Middle frontal gyrus (tissue), 1 donor: Measurements from ENCODE around the gene NPM1.
"Not testable (repeated sequence)": the region's sequence is repeated elsewhere in the genome, so short reads cannot be mapped to it uniquely, and the experiment has no call there.

ENCODE experiments used
- DNase-seq: peaks from one replicate; pipeline ENCODE4 v3.0.0-alpha.2; 2015; ENCODE audit warnings: low spot score; ENCODE audit errors: extremely low spot score

NPM1 gene

DNA sequence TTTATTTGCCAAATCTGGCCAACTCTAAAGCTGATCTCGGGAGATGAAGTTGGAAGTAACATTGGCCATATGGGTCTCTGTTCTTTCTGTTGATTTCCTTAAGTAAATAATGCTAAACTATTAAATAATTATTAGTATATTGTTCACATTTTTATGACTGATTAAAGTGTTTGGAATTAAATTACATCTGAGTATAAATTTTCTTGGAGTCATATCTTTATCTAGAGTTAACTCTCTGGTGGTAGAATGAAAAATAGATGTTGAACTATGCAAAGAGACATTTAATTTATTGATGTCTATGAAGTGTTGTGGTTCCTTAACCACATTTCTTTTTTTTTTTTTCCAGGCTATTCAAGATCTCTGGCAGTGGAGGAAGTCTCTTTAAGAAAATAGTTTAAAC lies 22.5 kb downstream of the NPM1 start:
- no peak for DNase-seq

DNA sequence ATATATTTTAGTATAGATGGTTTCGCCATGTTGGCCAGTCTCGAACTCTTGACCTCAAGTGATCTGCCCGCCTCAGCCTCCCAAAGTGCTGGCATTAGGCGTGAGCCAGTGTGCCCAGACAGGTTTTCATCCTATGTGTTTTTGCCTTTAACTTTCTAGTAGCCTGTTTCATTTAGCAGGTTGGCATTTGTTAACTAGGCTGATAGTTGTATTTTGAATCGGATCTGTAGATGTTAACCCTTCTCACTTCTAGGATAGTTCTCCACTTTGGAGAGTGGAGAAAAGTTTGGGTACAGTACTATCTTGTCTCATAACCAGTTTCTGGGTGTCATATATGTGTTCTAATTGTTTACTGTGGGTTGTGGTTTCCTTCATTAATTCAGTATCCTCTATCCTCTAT lies 24.5 kb downstream of the NPM1 start:
- DNase-seq: no peak

DNA sequence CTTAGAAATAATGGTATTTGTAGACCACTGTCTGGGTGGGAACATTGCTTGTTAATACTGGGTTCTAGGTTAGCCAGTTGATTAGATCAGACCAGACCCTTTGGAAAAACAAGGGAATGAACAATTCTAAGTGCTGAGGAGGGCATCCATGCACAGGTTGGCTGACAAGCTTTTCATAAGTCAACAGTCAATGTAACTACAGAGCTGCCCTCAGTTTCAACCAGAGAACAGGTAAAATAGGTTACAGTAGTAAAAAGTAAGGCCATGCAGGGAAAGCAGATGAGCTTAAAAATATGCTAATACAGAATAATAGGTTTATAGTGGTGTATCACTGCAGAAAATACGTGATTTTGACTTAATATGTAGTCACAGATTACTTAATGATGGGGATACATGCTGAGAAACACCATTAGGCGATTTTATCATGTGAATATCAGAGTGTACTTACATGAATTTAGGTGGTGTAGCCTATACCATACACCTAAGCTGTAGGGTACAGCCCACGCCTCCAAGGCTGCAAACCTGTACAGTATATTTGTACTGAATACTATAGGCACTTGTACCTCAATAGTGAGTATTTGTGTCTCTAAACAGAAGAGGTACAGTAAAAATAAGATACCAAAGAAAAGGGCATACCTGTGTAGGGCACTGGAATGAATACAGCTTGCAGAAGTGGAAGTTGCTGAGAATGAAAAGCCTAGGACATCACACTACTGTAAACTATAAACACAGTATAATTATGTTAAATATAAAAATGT lies 25.7 kb downstream of the NPM1 start:
- DNase-seq: no peak

DNA sequence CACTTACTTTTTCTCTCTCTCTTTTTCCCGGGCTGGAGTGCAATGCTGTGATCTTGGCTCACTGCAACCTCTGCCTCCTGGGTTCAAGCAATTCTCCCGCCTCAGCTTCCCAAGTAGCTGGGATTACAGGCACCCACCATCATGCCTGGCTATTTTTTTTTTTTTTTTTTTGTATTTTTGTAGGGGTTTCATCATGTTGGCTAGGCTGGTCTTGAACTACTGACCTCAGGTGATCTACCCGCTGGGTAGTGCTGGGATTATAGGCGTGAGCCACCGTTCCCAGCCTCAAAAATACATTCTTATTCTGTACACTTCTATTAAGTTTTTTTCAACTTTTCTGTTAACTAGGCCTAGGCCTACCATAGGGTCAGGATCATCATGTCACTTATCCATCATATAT lies 26.3 kb downstream of the NPM1 start:
- DNase-seq: not testable (repeated sequence)

DNA sequence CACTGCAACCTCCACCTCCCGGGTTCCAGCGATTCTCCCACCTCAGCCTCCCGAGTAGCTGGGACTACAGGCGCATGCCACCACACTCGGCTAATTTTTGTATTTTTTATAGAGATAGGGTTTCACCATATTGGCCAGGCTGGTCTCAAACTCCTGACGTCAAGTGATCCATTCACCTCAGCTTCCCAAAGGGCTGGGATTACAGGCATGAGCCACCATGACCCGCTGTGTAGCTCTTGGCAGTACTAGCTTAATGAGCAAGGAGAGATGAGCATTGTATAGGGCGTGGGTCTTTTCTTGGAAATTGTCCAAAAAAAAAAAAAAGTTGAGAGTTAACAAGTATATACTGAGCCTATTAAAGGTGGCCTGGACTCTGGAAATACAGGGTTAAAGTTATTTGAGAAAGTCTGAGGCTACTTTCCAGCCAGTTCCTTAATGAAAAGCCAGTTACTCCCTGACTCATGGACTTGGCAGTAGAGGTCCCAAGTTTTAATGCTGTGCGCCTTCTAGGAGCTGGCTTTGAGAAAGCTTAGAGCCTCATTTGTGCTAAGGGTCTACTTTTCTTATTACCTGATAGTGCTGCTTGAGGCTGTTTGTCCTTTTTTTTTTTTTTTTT lies 27.6 kb downstream of the NPM1 start:
- no peak for DNase-seq

DNA sequence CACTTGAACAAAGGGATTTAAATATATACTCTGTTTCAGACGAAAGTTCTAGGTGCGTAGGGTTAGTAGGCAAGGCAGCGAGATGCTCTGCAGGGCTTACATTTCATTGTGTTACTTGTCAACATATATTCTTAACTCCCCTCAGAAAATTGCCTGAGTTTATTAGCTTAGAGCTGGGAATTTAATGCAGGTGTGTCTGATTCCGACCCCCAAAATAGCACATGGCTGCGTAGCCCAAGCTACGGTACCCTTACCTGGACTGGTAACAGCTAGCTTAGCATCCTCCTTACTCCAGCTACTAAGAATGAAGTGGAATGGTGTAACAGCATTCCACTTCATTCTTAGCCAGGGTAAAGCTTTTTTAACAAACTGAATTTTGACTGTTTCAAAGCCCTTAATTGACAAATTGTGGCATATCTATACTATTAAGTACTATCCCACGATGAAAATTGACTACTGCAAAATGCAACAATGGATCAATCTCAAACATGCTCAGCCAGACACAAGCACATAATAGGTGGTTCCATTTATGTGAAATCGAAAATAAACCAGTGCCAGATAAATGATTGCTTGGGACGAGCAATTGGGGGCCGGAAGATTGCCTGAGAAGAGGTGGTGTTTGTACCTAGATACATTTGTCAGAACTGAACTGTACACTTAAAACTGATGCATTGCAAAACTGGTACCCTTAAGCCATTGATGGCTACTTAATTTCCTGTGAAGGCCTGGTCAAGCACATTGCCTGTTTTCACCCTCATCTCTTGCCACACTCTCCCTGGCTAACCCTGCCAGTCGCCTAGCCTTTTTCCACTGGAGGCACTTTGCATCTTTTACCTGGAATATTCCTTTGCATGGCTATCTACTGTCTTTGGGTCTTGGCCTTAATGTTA lies 28.8 kb downstream of the NPM1 start:
- no peak for DNase-seq

DNA sequence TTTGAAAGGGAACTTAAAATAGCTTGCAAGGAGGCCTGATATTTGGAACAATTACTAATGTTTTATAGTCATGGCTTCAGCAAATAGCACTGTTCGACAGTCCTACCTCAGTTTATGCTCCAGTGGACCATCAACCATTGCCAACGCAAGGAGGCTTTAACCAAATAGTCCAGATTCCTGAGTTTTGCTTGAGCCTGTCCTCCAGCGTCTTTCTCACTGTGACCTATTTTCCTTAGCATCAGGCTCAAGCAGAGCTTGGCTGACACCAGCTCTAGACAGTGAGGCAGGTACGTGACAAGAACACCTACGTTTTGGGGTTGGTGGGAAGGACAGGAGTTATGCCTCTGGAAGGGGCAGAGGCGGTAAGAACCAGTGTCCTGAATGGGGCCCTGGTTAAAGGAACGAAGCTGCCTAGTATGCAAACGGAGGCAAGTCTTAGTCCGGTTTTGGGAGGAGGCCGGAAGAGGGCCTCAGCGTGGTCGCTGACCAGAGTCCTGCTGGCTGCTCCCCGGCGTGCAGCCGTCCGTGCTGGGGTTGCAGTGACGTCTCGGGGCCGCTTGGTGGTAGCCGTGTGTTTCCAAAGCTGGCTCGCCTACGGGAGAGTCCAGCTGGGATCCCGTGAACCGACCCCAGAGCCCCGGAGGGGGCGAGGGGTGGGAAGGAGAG lies 30.8 kb downstream of the NPM1 start:
- peak; percentile 13 for DNase-seq

DNA sequence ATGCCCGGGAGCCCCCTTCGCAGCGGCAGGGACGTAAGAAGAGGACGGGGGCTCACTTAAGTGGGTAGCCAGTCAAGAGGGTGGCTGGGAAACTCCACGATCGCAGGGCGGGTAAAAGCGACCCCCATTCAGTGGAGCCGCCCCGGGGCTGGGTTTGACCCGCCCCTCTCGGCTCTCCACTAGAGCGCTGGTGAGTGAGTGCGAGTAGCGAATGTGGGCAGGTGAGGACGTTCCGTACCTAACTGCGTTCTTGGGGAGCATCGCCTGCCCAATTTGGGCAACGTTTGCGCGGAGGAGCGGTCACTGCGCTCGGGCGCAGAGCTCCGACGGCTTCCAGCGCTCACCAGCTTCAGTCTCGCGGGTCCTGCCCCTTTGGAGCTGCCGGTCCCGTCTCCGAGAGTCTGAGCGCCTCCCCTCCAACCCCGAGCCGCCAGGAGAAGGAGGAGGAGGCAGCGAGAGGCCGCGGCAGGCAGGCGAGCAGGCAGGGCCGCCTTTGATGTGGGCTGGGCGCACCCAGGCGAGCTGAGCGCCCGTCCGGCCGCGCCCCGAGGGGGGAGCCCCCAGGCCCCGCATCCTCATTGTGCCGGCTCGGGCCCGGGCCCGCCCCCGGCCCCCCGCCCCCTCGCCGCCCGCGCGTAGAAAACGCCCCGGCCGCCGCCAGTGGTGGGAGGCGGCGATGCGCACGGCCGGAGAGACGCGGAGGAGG lies 31.5 kb downstream of the NPM1 start, which contains the start of gene FGF18:
Gene FGF18, plus strand, starts transcription at position 666 of the 706 bp plus-strand sequence. CDS start 553 bp downstream, outside the sequence.
- DNase-seq: no peak

DNA sequence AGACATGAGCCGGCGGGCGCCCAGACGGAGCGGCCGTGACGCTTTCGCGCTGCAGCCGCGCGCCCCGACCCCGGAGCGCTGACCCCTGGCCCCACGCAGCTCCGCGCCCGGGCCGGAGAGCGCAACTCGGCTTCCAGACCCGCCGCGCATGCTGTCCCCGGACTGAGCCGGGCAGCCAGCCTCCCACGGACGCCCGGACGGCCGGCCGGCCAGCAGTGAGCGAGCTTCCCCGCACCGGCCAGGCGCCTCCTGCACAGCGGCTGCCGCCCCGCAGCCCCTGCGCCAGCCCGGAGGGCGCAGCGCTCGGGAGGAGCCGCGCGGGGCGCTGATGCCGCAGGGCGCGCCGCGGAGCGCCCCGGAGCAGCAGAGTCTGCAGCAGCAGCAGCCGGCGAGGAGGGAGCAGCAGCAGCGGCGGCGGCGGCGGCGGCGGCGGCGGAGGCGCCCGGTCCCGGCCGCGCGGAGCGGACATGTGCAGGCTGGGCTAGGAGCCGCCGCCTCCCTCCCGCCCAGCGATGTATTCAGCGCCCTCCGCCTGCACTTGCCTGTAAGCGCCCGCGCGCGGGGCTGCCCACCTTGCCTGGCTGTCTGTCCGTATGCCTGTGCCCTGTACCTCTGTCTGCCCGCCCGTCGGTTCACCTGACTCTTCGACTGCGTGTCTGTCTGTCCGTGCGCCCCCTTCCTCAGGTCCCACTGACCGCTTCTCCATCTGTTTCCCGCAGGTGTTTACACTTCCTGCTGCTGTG lies 32.2 kb downstream of the NPM1 start:
- no peak for DNase-seq

DNA sequence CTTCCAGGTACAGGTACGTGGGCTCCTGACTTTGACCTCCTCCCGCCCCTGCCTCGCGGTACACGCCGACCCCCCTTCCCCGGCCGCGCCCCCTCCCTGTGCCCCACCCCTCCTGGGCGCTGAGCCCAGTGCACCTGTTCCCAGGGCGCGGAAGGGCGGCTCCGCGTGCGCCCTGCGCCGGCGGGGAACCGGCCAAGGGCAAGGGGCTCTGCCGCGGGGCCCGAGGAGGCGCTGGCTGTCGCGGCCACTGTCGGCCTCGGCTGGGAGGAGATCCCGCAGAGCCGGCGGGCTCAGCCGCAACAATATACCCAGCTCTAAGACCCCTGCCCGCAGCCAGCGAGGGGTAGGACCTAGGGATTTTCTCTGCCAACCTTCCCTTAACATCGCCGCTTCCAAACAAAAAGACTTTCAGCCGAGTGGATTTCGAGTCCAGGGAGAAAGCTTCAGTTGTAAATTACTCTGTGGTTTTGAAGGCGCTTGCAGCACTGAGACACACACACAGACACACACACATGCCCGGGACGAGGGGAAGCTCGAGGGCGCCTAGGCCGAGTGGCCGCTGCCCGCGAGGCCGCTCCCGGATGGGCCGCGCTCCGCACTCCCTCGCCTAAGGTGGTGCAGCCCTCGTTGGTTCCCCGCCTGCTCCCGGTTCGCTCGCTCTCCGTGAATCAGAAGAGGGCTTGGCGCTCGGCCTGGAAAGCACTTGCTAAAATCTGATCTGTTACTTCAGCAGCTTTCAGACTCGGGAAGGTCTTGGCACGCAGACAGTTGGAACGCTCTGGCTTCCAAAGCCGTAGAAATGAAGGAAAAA lies 33.0 kb downstream of the NPM1 start:
- peak; percentile 66 for DNase-seq

DNA sequence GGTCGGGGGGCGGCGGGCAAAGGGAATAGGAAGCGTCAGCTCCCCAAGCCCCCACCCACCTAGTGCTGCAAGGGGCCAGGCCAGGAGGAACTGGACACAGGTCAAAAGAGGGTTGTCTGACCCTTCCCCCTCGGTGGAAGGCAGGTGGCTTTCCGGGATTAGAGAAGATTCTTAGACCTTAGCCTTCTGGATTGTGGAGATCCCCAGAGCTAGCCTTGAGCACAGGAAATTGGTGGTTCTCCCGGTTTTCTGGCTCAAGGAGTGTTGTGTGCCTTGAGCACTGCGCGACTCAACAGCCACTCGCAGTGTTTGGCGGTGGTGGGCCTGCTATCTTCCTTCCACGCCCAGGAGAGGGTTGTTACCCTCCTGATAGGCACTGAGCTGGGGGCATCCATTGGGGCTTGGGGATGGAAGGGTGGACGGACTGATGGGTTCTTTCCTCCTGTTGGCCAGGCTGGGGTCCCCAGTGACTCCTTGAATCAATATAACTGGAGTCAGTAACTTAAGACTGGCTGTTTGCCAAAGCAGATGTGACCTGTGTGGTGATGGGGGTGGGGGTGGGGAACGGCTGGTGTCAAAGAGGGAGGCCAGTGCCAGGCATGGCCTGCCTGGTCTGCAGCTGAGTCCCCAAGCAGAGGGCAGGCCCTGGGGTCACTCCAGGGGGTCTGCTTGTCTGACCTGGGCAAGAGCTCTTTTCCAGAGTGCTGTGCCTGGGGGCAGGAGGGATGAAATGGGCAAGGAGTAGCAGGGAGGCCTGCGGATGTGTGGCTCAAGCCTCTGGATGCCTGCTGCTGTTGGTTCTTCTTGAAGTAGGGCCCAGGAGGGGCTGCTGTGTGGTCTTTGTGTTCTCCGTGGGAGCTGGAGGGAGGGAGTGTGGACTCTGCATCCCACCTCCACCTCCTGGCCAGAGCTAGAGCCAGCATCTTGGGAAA lies 33.9 kb downstream of the NPM1 start:
- DNase-seq: no peak

DNA sequence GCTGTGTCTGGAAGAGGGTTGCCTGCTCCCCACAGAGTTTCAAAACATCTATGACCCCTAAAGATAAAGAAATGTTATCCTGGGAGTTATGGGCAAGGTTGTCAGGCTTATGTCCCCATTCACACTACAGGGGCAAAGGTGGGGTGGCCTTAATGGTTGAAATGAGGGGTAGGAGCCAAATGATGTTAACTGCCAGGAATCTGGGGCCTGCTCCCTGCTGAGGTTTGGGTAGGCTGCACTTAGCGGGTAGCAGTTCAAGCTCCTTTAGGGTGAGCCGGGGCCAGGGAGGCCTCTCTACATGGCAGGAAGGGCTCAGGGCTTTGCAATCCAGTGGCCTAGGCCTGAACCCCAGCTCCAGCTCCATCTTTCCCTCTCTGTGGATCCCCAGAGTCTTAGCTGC lies 34.8 kb downstream of the NPM1 start:
- no peak for DNase-seq

DNA sequence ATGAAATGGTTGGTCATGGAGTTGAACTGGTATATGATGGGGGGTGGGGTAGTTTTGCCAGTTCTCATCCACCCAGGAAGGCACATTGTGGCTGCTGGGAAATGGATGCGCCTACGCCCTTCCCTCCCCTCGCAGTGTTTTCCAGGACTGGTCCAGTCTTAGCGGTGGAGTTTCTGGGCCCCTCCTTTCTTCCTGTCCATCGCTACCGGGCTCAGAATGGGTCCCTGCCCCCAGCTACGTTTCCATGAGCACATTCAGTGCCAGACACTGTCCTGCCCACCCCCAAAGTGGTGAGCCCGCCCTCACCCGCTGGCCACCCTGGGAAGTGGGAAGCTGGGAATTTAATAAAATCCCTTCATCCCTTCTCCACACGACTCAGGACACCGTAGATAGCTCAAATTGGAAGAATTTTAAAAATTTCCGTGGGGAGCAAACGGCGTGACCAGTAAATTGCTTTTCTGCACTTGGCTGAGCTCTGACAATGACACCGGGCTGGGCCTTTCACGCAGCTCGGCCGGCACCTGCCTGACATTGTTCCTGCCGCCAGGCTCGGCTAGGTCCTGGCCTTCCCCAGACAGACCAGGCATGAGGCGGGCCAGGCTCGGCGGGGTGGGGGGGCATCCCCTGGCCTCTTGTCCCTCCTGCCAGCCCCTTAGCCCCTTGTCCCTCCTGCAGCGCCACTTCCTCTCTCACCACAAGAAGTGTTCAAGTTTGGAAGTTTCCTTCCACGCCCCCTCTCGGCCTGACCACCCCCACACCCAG lies 35.4 kb downstream of the NPM1 start:
- DNase-seq: no peak

DNA sequence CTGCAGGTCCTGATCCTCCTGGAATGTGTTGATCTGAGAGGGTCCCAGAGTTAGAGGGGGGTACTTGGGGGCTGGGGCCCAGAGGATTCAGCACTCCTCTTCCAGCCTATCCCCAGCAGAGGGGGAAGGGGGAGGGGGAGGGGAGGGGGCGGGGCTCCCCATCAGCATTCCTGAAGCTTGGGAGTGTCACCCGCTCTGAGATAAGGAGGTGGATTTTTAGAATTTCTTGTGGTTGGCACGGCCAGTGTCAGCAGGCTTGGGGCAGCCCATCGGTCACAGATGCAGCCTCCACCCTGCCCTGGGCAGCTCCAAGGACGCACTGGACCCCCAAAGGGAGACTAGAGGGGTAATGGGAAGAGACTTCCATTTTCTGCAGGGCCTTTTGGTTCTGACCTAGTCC lies 37.1 kb downstream of the NPM1 start:
- DNase-seq: no peak

DNA sequence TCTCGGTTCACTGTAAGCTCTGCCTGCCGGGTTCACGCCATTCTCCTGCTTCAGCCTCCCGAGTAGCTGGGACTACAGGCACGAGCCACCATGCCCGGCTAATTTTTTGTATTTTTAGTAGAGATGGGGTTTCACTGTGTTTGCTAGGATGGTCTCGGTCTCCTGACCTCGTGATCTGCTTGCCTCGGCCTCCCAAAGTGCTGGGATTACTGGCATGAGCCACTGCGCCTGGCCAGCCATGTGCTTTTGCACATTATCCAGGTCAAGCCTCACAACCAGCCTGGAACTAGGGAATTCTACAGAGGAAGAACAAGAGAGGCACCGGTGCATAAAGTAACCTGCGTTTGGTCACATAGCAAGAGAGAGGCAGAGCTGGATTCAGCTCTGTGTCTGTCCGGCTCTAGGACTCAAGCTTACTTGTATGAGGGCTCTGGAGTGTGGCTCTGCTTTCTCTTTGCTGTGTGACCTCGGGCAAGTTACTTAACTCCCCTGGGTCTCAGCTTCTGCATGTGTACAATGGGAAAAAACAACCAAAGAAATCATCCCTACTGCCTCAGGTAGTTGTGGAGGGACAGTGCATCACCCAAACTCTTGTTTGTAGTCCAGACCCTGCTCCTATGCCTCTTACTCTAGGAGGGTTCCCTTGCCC lies 38.1 kb downstream of the NPM1 start:
- DNase-seq: no peak

DNA sequence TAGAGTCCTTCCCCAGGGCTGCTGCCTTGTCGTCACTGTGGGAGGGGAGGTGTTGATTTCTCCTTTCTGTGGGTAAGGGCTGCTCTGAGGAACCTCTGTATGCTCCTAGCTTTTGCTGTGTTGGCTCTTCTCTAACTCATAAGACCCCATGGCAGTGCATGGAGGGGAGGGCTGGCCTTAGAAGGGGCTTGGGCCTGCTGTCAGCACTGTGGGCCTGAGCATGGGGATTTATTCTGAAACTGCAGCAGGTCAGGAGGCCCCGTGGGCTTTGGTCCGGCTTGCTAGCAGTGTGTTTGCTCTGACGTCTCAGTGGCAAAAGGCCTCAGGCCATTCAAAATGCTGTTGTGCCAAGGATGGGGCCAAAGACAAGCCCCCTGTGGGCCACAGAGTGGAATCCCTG lies 38.6 kb downstream of the NPM1 start:
- DNase-seq: no peak

DNA sequence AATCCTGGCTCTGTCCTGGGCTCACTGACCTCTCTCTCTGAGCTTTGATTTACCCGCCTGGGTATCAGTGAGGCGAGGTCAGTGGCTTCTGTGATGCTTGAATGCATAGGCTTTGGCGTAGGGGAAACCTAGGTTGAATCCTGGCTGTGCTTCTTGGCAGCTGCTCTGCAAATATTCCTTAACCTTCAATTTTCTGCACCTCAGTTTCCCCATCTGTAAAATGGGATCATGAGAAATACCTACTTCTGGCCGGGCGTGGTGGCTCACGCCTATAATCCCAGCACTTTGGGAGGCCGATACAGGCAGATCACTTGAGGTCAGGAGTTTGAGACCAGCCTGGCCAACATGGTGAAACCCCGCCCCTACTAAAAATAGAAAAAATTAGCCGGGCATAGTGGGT lies 39.0 kb downstream of the NPM1 start:
- DNase-seq: no peak
